ENCODE data around the gene GNAZ. TPM values are rescaled to one million over a fixed set of nuclear protein-coding genes. Genes with fewer than 3 reads are reported as not detected.
A peak's percentile ranks its signal among the peaks of the same experiment; 100 is the strongest.

Gene GNAZ
- total RNA-seq, 1 experiment from 2014 or later: 0.48 TPM

DNA sequence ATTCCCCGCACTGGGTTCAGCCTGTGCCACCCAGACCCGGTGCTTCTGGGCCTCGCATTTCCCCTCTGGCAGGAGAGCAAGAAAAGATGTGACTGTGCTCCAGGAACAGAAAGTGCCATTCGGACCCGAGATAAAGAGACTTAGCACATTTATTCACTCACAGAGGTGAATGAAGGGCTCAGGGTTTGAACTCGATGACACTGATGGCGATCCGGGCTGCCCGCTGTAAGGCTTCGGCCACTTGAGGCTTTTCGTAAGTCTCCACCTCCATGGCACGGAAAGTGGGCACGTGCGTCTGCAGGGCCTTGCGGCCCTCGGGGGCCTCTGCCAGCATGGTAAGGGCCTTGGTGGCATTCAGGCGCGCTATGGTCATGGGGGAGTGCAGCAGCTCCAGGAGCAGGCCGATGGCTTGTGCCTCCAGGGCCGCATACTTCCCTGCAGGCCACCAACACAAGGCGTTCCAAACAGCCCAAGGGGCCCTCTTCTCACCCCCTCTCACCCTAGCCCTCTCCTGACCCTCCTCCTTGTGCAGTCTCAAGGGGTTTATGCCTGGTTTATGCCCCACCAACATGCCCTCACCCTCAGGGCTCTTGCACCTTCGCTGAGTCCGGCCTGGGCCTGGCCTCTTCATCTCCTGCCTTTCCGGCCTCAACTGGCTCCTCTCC is 10.9 kb upstream of the GNAZ start:
- H3K9me3 ChIP-seq: peaks cover 11% of the 10 kb centered on the region
- Mint-ChIP-seq H3K9me3 (ENCODE audit: unreplicated experiment) (peaks cover 23% of the 10 kb centered on the region), H3K36me3 (ENCODE audit: insufficient read depth, unreplicated experiment) (no peaks in the 10 kb centered on the region), H3K27me3 (ENCODE audit: insufficient read depth, unreplicated experiment) (peaks cover 3% of the 10 kb centered on the region), H3K4me1 (ENCODE audit: low read depth, unreplicated experiment) (no peaks in the 10 kb centered on the region), H3K27ac (ENCODE audit: unreplicated experiment) (no peak overlapping the region), H3K4me3 (ENCODE audit: unreplicated experiment) (no peak overlapping the region)
- no peaks in the 10 kb centered on the region for H3K36me3 ChIP-seq (ENCODE audit: control insufficient read depth, insufficient read depth, low read length)
- TF ChIP-seq, protein P1, sequence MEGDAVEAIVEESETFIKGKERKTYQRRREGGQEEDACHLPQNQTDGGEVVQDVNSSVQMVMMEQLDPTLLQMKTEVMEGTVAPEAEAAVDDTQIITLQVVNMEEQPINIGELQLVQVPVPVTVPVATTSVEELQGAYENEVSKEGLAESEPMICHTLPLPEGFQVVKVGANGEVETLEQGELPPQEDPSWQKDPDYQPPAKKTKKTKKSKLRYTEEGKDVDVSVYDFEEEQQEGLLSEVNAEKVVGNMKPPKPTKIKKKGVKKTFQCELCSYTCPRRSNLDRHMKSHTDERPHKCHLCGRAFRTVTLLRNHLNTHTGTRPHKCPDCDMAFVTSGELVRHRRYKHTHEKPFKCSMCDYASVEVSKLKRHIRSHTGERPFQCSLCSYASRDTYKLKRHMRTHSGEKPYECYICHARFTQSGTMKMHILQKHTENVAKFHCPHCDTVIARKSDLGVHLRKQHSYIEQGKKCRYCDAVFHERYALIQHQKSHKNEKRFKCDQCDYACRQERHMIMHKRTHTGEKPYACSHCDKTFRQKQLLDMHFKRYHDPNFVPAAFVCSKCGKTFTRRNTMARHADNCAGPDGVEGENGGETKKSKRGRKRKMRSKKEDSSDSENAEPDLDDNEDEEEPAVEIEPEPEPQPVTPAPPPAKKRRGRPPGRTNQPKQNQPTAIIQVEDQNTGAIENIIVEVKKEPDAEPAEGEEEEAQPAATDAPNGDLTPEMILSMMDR (IDR thresholded peaks at IDR 0.05; ENCODE audit: insufficient read depth in 1 of 2, low read depth in 1 of 2, low read length in 1 of 2, severe bottlenecking in 1 of 2, unreplicated experiment in 1 of 2): no peak
- POLR2A ChIA-PET: no interaction called here
- H3K4me1 ChIP-seq: no peaks in the 10 kb centered on the region
- CTCF ChIA-PET: no interaction called here
- no peaks in the 10 kb centered on the region for H3K27me3 ChIP-seq (replicated peaks; ENCODE audit: control insufficient read depth, insufficient read depth, low read length)
- no peak for DNase-seq
- no peak overlapping the region for H3K4me3 ChIP-seq (ENCODE audit: low read depth, low read length)
- BruUV-seq (replicated peaks): no TSS peak
- intact Hi-C loops (cut with micrococcal nuclease; ENCODE audit: unreplicated experiment): no loop called here

DNA sequence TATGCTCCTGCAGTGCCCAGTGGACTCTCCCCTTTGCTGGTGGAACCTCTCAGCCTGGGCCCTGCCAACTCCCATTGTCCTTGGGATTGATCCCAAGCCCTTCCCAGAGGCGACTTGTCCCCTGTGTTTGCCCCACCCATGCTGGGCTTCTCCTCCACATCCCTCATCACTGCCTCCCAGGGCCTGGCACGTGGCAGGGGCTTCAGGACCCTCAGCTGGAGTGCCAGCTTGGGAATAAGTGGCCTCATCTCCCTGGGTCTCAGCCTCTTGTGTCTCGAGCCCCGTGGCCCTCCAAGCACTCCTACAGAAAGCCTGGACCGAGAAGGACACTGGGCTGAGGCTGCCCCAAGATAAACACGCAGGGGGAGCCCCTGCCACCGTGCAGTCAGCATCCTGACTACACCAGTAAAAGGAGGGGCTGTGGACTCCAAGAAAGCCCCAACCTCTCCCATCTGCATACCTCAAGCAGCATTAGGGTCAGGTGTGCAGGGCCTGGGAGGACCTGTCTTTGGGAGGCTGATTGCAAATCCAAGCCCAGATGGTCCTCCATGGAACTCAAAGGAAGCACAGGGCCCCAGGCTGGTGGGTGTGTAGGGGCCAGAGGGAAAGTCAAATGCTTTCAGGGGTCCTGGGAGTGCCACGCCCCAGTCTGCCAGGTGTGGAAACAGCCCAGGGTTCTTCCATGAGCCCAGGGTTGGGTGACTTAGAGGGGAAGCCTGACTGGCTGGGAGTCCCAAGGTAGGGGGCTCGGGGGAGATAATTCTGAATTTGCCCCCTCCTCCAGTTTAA is 9.5 kb upstream of the GNAZ start:
- intact Hi-C loops (cut with micrococcal nuclease; ENCODE audit: unreplicated experiment): no loop called here
- ChIA-PET CTCF (no interaction called here), POLR2A (no interaction called here)
- peaks cover 16% of the 10 kb centered on the region for H3K9me3 Mint-ChIP-seq (ENCODE audit: unreplicated experiment)
- no peak overlapping the region for H3K4me3 Mint-ChIP-seq (ENCODE audit: unreplicated experiment)
- Histone ChIP-seq H3K27me3 (replicated peaks; ENCODE audit: control insufficient read depth, insufficient read depth, low read length) (no peaks in the 10 kb centered on the region), H3K9me3 (peaks cover 11% of the 10 kb centered on the region), H3K4me1 (no peaks in the 10 kb centered on the region), H3K4me3 (ENCODE audit: low read depth, low read length) (no peak overlapping the region), H3K36me3 (ENCODE audit: control insufficient read depth, insufficient read depth, low read length) (no peaks in the 10 kb centered on the region)
- no peaks in the 10 kb centered on the region for H3K36me3 Mint-ChIP-seq (ENCODE audit: insufficient read depth, unreplicated experiment)
- H3K4me1 Mint-ChIP-seq (ENCODE audit: low read depth, unreplicated experiment): no peaks in the 10 kb centered on the region
- H3K27ac Mint-ChIP-seq (ENCODE audit: unreplicated experiment): no peak overlapping the region
- peaks cover 3% of the 10 kb centered on the region for H3K27me3 Mint-ChIP-seq (ENCODE audit: insufficient read depth, unreplicated experiment)
- BruUV-seq (replicated peaks): no TSS peak
- peak in 1 of 2 experiments; percentile 22 for DNase-seq
- TF ChIP-seq, protein P1 (IDR thresholded peaks at IDR 0.05; ENCODE audit: insufficient read depth in 1 of 2, low read depth in 1 of 2, low read length in 1 of 2, severe bottlenecking in 1 of 2, unreplicated experiment in 1 of 2): no peak

DNA sequence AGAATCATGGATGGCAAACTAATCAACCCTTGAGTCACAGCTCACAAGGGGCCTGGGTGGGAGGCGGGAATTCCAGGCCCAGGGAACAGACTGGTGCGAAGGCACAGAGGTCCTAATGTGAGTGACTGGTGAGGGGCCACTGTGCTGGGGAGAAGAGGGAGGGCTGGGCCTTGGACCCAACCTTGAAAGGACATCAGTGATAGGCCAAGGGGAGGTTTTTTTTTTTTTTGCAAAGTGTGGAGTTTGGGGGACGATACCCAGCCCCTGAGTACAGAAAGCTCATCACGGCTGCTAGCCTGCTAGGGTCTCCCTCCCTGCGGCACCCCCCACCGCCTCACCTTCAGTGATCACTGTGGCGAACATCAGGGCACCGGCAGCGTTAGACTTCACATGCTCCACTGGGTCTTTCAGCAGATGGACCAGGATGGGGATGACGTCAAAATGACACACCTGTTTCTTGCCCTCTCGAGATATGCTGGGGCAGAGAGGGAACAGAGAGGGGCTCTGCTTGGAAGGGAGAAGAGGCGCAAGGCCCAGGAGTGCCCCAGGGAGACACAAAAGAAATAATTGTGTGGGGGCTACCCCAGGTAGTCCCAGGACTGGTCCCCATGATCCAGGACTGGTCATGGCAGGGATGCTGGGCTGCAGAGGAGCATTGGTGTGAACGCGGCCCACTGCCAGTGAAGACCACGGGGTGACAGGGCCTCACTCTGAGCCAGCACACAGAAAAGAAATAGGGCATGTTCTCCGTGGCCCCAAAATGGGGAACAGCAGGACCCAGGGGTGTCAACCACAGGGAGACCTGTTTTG is 8.6 kb upstream of the GNAZ start:
- TF ChIP-seq, protein P1 (IDR thresholded peaks at IDR 0.05; ENCODE audit: insufficient read depth in 1 of 2, low read depth in 1 of 2, low read length in 1 of 2, severe bottlenecking in 1 of 2, unreplicated experiment in 1 of 2): no peak
- no peaks in the 10 kb centered on the region for H3K36me3 ChIP-seq (ENCODE audit: control insufficient read depth, insufficient read depth, low read length)
- Mint-ChIP-seq H3K27me3 (ENCODE audit: insufficient read depth, unreplicated experiment) (peaks cover 11% of the 10 kb centered on the region), H3K9me3 (ENCODE audit: unreplicated experiment) (peaks cover 11% of the 10 kb centered on the region), H3K27ac (ENCODE audit: unreplicated experiment) (no peak overlapping the region), H3K4me3 (ENCODE audit: unreplicated experiment) (no peak overlapping the region), H3K4me1 (ENCODE audit: low read depth, unreplicated experiment) (no peaks in the 10 kb centered on the region), H3K36me3 (ENCODE audit: insufficient read depth, unreplicated experiment) (no peaks in the 10 kb centered on the region)
- H3K27me3 ChIP-seq (replicated peaks; ENCODE audit: control insufficient read depth, insufficient read depth, low read length): no peaks in the 10 kb centered on the region
- ChIA-PET CTCF (no interaction called here), POLR2A (no interaction called here)
- intact Hi-C loops (cut with micrococcal nuclease; ENCODE audit: unreplicated experiment): no loop called here
- peaks cover 7% of the 10 kb centered on the region; the same call in 1 of the 2 replicates for H3K9me3 ChIP-seq
- DNase-seq: no peak
- BruUV-seq (replicated peaks): no TSS peak
- H3K4me3 ChIP-seq (ENCODE audit: low read depth, low read length): no peak overlapping the region
- no peaks in the 10 kb centered on the region for H3K4me1 ChIP-seq
